ENCODE measurements around the gene CCBE1. TPM values are rescaled to one million over a fixed set of nuclear protein-coding genes. Genes with fewer than 3 reads are reported as not detected.
A peak's percentile ranks its signal among the peaks of the same experiment; 100 is the strongest.
"Not testable (repeated sequence)": the region's sequence is repeated elsewhere in the genome, so short reads cannot be mapped to it uniquely, and the experiment has no call there.

CCBE1 gene
- total and polyA plus RNA-seq, 12 donors: 4.8 to 56.8 (median 26.4) TPM

GRCh38 chr18:59671551-59671950, 25.7 kb downstream of the CCBE1 start:
- Histone ChIP-seq H3K27ac (peak overlapping the region in 2 of 5 donors; percentile 21 to 50), H3K4me1 (replicated peaks in 1 of 2) (peaks cover 12 to 33% of the 10 kb centered on the region in 2 donors), H3K4me3 (no peak overlapping the region), H3K9me3 (replicated peaks in 1 of 3) (no peaks in the 10 kb centered on the region), H3K36me3 (replicated peaks in 1 of 2) (no peaks in the 10 kb centered on the region), H3K27me3 (no peaks in the 10 kb centered on the region)
- intact Hi-C loops (cut with DNase I): no loop called here
- peak in 1 of 7 donors; percentile 19 for DNase-seq
- 35 to 50% (median 42%) methylated on average over 1 of the region's 1 CpG for WGBS, 4 donors
- TF ChIP-seq CTCF (IDR thresholded peaks at IDR 0.05) (no peak), POLR2A (IDR thresholded peaks at IDR 0.05) (no peak)

- DNase-seq: no peak
- WGBS, 4 donors: 79 to 85% (median 82%) methylated on average over 6 of the region's 6 CpGs
- Histone ChIP-seq H3K27me3 (no peaks in the 10 kb centered on the region), H3K4me1 (replicated peaks in 1 of 2) (peaks cover 12 to 32% of the 10 kb centered on the region in 2 donors), H3K9me3 (replicated peaks in 1 of 3) (no peaks in the 10 kb centered on the region), H3K4me3 (no peak overlapping the region), H3K27ac (no peak overlapping the region), H3K36me3 (replicated peaks in 1 of 2) (no peaks in the 10 kb centered on the region)
- no peak for TF ChIP-seq CTCF (IDR thresholded peaks at IDR 0.05)
- TF ChIP-seq POLR2A (IDR thresholded peaks at IDR 0.05): no peak
- intact Hi-C loops (cut with DNase I): no loop called here
These were observed 27.2 kb downstream of the CCBE1 start for GRCh38 chr18:59669872-59670657.

GRCh38 chr18:59667488-59667887, 29.7 kb downstream of the CCBE1 start:
- 70 to 97% (median 87%) methylated on average over 4 of the region's 4 CpGs for WGBS, 4 donors
- Histone ChIP-seq H3K4me3 (no peak overlapping the region), H3K36me3 (replicated peaks in 1 of 2) (no peaks in the 10 kb centered on the region), H3K4me1 (replicated peaks in 1 of 2) (peaks cover 11 to 14% of the 10 kb centered on the region in 2 donors), H3K27me3 (no peaks in the 10 kb centered on the region), H3K9me3 (replicated peaks in 1 of 3) (no peaks in the 10 kb centered on the region), H3K27ac (no peak overlapping the region)
- DNase-seq: no peak
- TF ChIP-seq CTCF (IDR thresholded peaks at IDR 0.05): no peak
- TF ChIP-seq POLR2A (IDR thresholded peaks at IDR 0.05): no peak
- intact Hi-C loops (cut with DNase I): no loop called here

GRCh38 chr18:59666007-59666402, 31.2 kb downstream of the CCBE1 start:
- H3K27me3 ChIP-seq; intact Hi-C loops (cut with DNase I); H3K36me3 ChIP-seq (replicated peaks in 1 of 2); DNase-seq; H3K4me1 ChIP-seq (replicated peaks in 1 of 2); H3K4me3 ChIP-seq; H3K9me3 ChIP-seq (replicated peaks in 1 of 3); H3K27ac ChIP-seq: not testable (repeated sequence)
- 70 to 93% (median 80%) methylated on average over 9 of the region's 9 CpGs for WGBS, 4 donors

Data from adrenal gland (tissue), 12 donors.